NCI-H1694 (cell line): ENCODE results near the gene PBOV1.

Source experiments
- DNase-seq: peaks from one replicate; lab custom pipeline; 2025; lab: John Stamatoyannopoulos, UW

Gene PBOV1

DNA sequence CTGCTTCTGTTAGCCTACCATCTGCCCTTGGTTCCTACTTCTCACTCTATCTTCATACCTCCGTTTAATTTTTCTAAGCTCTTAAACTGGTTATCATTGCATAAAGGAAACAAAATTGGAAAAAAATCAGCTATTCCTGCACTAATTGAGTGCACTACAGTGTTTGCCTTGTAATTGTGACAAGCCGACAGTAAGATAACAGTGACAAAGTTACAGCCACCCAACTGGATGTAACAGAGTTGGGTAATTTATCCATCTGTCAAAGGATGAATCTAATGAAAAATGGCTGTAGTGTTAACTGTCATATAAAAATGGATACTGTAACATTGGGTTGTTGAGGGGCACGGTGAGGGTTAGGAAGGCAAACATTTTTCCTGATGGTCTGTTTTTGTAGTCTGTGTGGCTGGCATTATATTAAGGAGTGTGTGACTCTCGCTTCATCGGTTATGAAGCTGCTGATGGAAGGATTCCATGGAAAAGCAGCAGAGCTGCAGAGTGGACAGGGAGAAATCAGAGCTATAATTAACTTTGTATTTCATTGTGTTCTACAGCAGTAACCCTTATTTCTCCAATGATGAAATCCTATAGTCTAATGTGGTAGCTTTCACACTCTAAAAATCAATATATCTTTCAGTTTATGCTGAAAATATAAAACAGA lies 12.7 kb downstream of the PBOV1 start:
- no peak for DNase-seq

DNA sequence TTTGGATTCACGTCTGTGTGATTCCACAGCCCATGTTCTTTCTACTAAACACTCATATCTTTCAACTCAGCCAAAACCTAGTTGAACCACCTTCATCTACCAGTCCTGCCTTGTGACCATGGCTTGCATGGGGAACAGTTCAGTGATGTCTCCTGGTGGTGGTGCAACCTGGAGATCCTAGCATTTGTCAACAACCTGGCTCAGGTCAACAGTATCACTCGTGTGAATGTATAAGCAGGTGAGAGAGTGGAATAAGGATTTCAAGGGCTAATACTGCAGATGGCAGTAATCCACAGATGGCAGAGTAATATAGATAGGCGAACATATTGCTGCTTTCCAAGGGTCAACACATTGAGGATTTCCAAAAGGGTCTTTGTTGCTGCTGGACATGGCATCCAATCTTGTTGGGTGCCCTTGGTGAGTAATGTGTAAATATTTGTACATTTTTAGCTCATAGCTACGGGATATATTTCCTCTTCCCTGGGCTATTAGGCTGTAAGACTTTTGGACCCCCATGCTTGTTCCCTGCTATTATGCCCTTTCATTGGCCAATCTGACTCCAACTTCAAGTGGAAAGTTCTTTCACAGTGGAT lies 13.4 kb downstream of the PBOV1 start:
- no peak for DNase-seq

DNA sequence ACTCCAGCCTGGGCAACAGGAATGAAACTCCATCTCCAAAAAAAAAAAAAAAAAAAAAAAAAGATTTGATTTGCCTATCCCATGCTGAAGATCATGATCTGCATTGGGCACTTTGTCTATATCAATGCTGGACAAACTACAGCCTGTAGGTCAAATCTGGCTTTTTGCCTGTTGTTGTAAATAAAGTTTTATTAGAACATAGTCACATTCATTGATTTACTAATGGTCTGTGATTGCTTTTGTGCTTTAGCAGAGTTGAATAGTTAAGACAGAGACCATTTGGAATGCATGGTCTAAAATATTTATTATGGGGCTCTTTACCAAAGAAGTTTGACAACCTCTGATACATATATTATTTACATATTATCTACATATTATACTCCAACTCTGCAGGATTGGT lies 14.0 kb downstream of the PBOV1 start:
- DNase-seq = no peak

DNA sequence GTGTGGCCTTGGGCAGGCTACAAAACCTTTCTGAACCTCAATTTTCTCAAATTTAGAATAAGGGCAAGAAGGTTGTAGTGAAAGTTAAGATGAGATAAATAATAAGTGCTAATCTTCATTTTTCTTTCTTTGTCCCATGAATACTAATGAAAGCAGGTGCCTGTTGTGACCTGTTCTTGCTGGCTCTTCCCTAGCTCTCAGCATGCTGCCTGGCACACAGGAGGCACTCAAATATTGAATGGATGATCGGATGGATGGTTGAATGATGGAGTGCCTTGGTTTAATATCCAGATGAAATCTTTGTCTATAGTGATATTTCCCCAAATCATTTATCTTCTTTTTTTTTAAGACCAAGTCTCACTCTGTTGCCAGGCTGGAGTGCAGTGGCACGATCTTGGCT lies 15.0 kb downstream of the PBOV1 start:
- DNase-seq = no peak

DNA sequence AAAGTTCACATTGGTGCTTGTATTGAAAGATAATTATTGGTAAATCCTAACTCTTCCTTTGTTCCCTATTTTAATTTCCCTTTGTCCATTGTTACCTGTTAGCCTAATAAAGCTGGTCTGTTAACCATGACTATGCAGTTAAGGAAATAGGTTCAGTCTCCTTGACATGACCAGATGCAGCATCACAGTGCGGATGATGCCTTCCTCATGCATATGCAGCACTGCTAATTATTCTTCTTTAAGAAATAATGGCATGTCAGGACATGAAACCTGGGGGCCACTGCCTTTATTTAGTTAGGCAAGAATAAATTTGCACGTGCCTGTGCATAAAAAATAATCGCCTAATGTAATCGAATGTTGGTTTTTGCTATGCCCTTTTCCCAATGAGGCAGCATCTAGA lies 16.5 kb downstream of the PBOV1 start:
- DNase-seq = no peak

DNA sequence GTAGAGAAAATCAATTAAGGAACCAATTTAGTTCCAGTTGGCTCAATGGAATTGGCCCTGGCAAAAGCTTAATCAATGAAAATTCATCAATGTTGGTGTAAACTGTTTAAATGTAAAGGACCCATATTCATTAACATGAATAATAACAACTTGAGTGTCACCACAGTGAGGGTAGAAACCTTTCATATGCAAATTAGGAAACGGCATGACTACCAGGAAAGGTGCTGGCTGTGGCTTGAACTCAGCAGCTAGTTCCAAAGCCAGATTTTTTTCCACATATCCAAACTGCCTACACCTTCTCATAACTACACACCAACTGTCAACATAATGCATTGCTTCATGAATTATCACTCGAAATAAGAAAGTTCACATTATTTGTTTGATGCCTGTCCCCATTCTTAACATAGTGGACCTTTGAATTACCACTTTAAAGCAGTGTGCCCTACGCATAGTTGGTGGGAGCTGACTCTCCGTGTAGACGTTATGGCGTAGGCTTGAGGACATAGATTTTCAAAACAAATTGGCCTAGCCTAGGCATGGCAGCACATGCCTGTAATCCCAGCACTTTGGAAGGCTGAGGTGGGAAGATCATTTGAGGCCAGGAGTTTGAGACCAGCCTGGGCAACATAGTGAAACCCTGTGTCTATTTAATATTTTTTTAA lies 19.7 kb downstream of the PBOV1 start:
- no peak for DNase-seq

DNA sequence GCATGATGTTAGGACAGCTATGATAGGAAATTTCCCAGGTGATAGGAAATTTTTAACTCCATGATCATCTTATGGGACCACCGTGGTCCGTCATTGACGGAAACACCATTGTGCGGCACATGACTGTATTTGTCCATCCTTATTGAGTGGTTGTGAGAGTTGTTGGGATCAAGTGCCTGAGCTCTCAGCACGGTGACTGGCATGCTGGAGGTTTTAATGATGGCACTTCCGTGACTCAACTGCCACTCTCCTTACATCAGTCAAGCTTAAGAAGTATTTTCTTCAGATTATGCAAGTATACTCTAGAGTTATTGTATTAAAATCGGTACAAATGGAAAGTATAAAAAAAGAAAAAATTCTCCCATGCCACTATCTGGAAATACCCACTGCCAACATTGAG lies 20.7 kb downstream of the PBOV1 start:
- no peak for DNase-seq

DNA sequence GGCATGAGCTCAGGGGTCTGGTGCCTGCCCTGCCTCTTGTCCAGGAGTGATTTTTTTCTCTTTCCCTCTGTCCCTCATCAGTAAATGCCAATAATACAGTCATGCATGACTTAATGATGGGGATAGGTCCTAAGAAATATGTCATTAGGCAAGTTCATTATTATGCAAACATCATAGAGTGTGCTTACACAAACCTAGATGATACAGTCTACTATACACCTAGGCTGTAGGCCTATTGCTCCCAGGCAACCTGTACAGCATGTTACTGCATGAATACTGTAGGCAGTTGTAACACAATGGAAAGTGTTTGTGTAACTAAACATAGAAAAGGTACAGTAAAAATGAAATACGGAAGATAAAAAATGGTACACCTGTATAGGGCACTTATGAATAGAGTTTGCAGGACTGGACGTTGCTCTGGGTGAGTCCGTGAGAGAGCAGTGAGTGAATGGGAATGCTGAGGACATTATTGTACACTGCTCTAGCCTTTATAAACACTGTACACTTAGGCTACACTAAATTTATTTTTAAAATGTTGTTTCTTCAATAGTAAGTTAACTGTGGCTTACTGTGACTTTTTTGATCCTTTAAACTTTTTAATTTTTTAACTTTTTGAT lies 22.1 kb downstream of the PBOV1 start:
- no peak for DNase-seq

DNA sequence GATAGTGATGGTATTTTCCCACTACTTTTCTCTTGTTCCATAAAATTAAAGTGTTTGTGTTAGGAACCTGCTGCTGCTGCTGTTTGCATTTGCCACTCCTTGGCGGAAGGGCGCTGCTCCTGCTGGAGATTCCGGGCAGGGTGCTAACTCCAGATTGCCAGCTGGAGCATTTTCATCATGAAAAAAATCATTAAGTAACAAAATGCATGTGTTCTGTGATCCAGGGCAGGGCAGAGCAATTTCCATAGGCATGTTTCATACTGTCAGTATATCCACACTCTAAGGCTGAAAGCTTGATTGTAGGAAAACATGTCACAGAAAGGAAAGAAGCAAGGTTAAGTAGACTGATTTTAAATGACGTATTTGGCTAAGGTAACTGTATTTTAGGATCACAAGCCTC lies 24.0 kb downstream of the PBOV1 start:
- DNase-seq = no peak

DNA sequence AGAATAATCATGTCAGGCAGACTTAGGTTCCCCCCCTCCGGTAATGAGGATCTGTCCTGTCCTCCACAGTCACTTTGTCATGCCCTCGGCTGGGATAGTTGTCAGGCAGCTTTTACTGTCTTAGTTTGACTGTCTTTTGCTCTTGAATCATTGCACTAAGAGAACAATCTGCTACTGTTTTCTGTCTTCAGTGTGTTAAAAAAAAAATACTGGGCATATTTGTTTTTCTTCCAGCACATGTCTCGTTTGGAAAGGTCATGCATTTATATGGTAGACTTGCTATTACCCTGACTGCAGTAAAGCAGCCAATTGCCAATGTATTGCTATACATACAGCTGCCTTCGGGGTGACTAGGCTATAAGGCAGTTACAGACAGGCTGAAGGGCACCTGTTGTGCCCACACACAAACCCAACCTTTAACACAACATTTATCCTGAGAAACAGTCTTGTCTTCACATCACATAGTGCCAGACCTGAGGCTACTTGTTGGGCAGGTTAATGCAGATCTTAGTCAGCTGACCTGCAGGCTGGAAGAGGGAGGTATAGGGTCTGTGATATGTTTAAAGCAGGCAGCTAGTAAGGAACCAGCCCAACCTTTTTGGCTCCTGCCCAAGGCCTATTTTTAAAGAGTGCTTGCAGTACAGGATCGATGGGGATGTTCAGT lies 29.9 kb downstream of the PBOV1 start:
- DNase-seq = no peak

DNA sequence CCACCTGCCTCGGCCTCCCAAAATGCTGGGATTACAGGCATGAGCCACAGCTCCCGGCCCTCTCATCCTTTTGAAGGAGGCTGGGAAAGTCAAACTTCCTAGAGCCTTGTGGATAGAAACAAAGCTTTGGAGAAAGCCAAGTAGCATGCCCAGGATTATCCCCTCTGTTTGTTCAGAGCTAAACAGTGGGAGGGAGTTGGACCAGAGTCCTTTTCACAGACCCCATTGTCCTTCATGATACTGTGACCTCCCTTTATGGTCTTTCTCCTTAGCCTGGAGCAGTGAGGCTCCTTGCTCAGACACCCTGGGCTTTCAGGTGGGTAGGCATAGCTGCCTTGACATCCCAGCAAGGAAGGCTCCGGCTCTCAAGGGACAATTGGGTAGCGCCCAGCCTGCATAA lies 31.1 kb downstream of the PBOV1 start:
- DNase-seq = no peak

DNA sequence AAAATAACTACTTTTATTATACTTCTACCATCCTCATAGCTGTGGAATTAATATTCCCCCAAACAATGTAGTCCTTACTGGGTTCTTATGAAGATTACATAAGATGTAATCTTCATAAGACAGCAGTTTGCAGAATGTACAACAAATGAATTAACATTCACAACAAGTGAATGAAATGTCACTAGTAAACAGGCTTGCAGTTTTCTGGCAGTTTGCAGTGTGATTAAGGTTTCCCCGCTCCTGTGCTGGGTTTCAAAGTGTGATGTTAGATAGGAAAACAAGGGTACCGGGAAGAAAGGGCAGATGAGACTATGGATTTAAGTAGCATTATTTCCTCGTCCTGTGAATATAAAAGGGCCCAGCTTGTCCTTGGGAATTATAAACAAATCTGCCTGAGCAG lies 34.1 kb downstream of the PBOV1 start:
- DNase-seq = no peak

DNA sequence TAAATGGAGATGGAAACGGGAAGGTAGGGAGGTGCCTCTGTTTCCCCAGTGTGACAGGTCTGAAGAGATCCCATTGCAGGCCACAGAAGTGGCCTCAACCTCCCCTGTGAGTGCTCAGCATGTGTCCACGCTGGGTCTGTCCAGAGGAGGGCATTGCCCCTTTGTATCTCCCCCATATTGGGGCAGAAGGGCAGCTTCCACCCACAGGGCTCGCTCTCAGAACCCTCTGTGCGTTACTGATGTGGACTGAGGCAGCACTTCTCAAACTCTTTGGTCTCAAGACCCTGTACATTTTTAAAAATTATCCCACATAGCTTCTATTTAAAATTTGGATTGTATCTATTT lies 34.5 kb downstream of the PBOV1 start:
- no peak for DNase-seq

DNA sequence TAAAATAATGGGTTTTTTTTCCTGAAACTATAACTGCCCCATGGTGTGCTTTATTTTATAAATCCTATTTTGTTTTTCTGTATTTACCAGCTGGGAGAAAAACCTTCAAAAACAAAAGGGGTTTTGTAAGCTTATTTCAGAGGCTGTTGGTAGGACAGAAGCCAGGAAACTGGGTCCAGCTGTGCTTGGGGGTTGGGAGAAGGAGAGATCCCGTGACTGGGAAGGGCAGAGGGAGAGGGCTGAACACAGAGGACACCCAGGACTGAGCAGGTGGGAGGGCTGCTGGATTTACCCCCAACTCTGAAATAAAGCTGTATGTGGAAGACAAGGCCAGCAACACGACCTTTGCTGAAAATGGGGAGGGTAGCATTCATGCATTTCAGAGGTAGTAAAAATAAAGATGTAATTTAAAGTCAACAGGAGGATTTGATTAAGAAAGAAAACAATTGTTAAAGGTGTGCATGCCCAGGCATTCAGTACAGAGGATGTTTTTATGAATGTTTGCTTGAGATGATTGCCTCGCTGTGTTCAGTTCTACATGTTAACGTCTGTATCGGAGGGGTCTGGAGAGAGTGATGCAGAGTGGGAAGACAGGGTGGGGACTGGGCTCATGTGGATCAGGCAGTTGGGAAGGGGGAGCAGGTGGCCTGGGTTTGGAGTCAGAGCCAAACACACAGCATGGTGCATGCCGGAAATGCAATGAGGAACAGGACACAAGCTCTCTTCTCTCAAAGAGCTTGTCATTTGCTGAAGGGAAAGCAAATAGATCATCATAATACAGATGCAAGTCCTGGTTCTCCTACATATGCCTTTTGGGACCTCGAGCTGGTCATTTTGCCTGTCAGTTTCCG lies 35.1 kb downstream of the PBOV1 start:
- peak; percentile 31 for DNase-seq

DNA sequence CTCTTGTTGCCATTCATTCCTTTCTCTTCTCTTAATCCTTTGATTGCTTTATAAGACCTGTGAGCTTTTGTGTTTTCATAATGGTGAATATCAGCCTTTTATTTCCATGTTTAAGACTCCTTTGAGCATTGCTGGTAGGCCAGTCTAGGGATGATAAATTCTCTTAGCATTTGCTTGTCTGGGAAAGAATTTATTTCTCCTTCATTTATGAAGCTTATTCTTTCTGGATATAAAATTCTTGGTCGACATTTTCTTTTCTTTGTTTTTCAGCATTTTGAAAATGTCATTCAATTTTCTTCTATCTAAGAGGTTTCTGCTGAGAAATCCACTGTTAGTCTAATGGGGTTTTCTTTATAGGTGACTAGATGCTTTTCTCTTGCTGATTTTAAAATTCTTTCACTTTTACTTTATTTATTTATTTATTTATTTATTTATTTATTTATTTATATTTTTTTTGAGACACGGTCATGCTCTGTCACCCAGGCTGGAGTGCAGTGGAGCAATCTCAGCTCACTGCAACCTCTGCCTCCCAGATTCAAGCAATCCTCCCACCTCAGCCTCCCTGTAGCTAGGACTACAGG lies 41.5 kb downstream of the PBOV1 start:
- no peak for DNase-seq

DNA sequence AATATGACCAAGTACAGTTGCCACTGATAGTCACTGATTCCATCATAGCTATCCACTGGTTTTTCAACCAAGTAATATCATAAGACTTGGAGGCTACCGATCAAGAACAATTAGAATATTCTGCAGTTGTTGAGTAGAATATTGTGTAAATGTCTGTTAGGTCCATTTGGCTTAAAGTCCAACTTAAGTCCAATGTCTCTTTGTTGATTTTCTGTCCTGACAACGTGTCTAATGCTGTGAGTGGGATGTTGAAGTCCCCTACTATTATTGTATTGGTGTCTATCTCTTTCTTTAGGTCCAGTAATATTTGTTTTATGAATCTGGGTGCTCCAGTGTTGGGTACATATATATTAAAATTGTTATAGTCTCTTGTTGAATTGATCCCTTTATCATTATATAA lies 42.7 kb downstream of the PBOV1 start:
- DNase-seq = no peak
